Measurements from ENCODE around the gene SAMD7.
A peak's percentile ranks its signal among the peaks of the same experiment; 100 is the strongest.

The SAMD7 gene

GRCh38 chr3:169911272-169911671 is at the start of gene SAMD7:
Gene SAMD7 (plus strand): TSS chr3:169911572. CDS start chr3:169919499, 7,927 bp downstream.
- DNase-seq (ENCODE audit: low spot score): no peak

GRCh38 chr3:169861871-169862270 is 49.5 kb upstream of the SAMD7 start:
- DNase-seq (ENCODE audit: low spot score): peak; percentile 39

GRCh38 chr3:169863458-169863899 is 47.9 kb upstream of the SAMD7 start:
- DNase-seq (ENCODE audit: low spot score): peak; percentile 79

- DNase-seq (ENCODE audit: low spot score): no peak
Observed at GRCh38 chr3:169864270-169864669, 47.1 kb upstream of the SAMD7 start.

- DNase-seq (ENCODE audit: low spot score): no peak
Observed at GRCh38 chr3:169865176-169865767, 46.1 kb upstream of the SAMD7 start.

GRCh38 chr3:169867584-169868210 is 43.7 kb upstream of the SAMD7 start:
- no peak for DNase-seq (ENCODE audit: low spot score)

GRCh38 chr3:169868369-169868768 is 43.0 kb upstream of the SAMD7 start:
- DNase-seq (ENCODE audit: low spot score): no peak

- no peak for DNase-seq (ENCODE audit: low spot score)
Observed at GRCh38 chr3:169869484-169870220, 41.7 kb upstream of the SAMD7 start, which contains the start of gene LRRC31. Gene LRRC31 (minus strand): TSS chr3:169869935. CDS start chr3:169869807, 128 bp downstream.

GRCh38 chr3:169871129-169871886 is 40.1 kb upstream of the SAMD7 start:
- no peak for DNase-seq (ENCODE audit: low spot score)

GRCh38 chr3:169879013-169879557 is 32.3 kb upstream of the SAMD7 start:
- no peak for DNase-seq (ENCODE audit: low spot score)

GRCh38 chr3:169879845-169880575 is 31.4 kb upstream of the SAMD7 start:
- no peak for DNase-seq (ENCODE audit: low spot score)

- no peak for DNase-seq (ENCODE audit: low spot score)
Observed at GRCh38 chr3:169880576-169881250, 30.7 kb upstream of the SAMD7 start.

- DNase-seq (ENCODE audit: low spot score): peak; percentile 38
Observed at GRCh38 chr3:169886671-169887070, 24.7 kb upstream of the SAMD7 start.

GRCh38 chr3:169891886-169892285 is 19.5 kb upstream of the SAMD7 start:
- DNase-seq (ENCODE audit: low spot score): no peak

- DNase-seq (ENCODE audit: low spot score): no peak
Observed at GRCh38 chr3:169894110-169894509, 17.3 kb upstream of the SAMD7 start.

GRCh38 chr3:169895072-169895471 is 16.3 kb upstream of the SAMD7 start:
- no peak for DNase-seq (ENCODE audit: low spot score)

- no peak for DNase-seq (ENCODE audit: low spot score)
Observed at GRCh38 chr3:169897284-169897683, 14.1 kb upstream of the SAMD7 start.

- no peak for DNase-seq (ENCODE audit: low spot score)
Observed at GRCh38 chr3:169901453-169901852, 9.9 kb upstream of the SAMD7 start.

- no peak for DNase-seq (ENCODE audit: low spot score)
Observed at GRCh38 chr3:169905404-169905803, 6.0 kb upstream of the SAMD7 start.

- DNase-seq (ENCODE audit: low spot score): no peak
Observed at GRCh38 chr3:169907476-169907875, 3.9 kb upstream of the SAMD7 start.

GRCh38 chr3:169907944-169908343 is 3.4 kb upstream of the SAMD7 start:
- DNase-seq (ENCODE audit: low spot score): no peak
